ENCODE data around the gene WNT16. TPM values are rescaled to one million over a fixed set of nuclear protein-coding genes. Genes with fewer than 3 reads are reported as not detected.

WNT16 gene
- total and polyA plus RNA-seq, 8 donors = 0.08 TPM; not detected in 7

DNA sequence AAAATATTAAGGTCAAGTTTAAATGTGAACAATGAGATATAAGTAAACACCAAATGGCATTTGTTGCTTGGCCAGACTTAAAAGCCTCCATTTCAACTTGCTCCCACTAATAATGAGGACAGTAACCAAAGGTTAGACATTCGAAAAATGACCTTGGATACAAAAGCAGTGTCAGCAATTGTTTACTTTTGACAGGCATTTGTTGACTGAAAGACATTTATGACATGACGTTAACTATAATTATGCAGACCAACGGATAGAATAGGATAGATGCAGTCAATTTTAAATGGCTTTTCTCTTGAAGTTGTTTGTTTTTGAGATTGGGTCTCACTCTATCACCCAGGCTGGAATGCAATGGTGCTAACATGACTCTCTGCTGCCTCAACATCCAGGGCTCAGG is 6.3 kb upstream of the WNT16 start:
- intact Hi-C loops (cut with DNase I) = no loop called here
- H3K27me3 ChIP-seq = peaks cover 0 to 2% of the 10 kb centered on the region in 2 donors
- no peak for DNase-seq
- TF ChIP-seq, protein P1, sequence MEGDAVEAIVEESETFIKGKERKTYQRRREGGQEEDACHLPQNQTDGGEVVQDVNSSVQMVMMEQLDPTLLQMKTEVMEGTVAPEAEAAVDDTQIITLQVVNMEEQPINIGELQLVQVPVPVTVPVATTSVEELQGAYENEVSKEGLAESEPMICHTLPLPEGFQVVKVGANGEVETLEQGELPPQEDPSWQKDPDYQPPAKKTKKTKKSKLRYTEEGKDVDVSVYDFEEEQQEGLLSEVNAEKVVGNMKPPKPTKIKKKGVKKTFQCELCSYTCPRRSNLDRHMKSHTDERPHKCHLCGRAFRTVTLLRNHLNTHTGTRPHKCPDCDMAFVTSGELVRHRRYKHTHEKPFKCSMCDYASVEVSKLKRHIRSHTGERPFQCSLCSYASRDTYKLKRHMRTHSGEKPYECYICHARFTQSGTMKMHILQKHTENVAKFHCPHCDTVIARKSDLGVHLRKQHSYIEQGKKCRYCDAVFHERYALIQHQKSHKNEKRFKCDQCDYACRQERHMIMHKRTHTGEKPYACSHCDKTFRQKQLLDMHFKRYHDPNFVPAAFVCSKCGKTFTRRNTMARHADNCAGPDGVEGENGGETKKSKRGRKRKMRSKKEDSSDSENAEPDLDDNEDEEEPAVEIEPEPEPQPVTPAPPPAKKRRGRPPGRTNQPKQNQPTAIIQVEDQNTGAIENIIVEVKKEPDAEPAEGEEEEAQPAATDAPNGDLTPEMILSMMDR (IDR thresholded peaks at IDR 0.05) = no peak
- no peaks in the 10 kb centered on the region for H3K9me3 ChIP-seq
- no peaks in the 10 kb centered on the region for H3K4me1 ChIP-seq
- no peak for ATAC-seq
- H3K27ac ChIP-seq = no peak overlapping the region
- no peaks in the 10 kb centered on the region for H3K36me3 ChIP-seq
- H3K4me3 ChIP-seq = no peak overlapping the region

DNA sequence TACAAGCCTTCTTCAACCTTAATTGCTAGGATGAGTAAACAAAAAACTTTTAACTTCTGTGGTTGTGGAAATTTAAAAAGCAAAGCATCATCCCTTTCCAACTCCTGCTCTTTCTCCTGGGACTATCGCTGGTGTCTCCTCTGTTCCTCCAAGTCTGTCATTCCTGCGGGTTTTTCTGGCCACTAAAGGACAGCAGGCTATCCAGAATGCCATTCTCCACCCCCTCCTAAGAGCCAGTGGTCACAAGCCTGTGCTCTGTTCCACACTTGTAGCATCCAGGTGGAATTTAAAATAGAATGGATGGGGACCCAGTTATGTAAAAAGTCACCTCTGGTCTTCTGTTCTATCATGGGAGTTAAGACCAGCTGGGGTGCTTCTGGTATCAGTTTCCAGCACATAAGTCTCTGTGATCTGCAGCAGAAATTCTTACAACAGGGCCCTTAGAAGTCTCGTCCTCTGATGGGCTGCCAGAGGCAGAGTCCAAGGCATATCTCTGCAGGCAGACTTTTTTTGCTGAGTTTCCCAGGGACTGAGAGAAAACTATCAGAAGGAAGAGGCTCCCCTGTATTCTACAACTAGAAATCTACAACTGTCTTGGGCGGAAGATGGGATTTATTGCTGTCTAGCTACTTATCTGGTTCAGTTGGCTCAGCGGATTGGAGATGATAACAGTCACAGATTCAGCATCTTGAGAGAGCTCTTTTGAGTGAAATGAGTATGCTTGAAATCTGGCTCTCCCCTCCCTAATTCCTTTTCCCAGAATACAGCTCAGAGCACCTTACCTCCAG is 5.1 kb upstream of the WNT16 start:
- intact Hi-C loops (cut with DNase I) = no loop called here
- ATAC-seq (no peak), DNase-seq (peak in 1 of 4 donors; percentile 59)
- Histone ChIP-seq H3K4me3 (no peak overlapping the region), H3K4me1 (no peaks in the 10 kb centered on the region), H3K36me3 (no peaks in the 10 kb centered on the region), H3K9me3 (no peaks in the 10 kb centered on the region), H3K27me3 (peaks cover 2 to 15% of the 10 kb centered on the region in 2 donors), H3K27ac (no peak overlapping the region)
- TF ChIP-seq, protein P1 (IDR thresholded peaks at IDR 0.05) = no peak

DNA sequence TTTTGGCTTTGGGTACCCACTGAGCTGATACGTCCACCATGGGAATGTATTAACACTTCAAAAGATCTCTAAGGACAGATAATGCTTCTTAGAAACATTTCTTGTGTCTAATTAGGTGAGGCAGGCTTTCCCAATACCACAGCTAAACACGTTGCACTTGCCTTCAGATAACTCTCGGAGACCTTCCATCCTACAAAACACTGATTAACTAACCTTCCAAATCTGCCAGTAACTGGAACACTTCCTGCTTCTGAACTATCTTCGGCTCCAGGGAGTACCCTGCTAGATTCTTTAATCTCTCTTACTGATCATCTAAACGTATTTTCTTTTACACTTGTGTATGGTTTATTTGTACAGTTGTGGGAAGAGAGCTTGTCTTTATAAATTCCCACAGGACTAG is 1.1 kb upstream of the WNT16 start:
- intact Hi-C loops (cut with DNase I) = no loop called here
- no peaks in the 10 kb centered on the region for H3K9me3 ChIP-seq
- DNase-seq (no peak), ATAC-seq (no peak)
- H3K27me3 ChIP-seq = peaks cover 42 to 54% of the 10 kb centered on the region in 2 donors
- no peak overlapping the region for H3K4me3 ChIP-seq
- H3K36me3 ChIP-seq = no peaks in the 10 kb centered on the region
- no peak overlapping the region for H3K27ac ChIP-seq
- H3K4me1 ChIP-seq = peaks cover 13% of the 10 kb centered on the region in 2 donors
- TF ChIP-seq, protein P1 (IDR thresholded peaks at IDR 0.05) = no peak

DNA sequence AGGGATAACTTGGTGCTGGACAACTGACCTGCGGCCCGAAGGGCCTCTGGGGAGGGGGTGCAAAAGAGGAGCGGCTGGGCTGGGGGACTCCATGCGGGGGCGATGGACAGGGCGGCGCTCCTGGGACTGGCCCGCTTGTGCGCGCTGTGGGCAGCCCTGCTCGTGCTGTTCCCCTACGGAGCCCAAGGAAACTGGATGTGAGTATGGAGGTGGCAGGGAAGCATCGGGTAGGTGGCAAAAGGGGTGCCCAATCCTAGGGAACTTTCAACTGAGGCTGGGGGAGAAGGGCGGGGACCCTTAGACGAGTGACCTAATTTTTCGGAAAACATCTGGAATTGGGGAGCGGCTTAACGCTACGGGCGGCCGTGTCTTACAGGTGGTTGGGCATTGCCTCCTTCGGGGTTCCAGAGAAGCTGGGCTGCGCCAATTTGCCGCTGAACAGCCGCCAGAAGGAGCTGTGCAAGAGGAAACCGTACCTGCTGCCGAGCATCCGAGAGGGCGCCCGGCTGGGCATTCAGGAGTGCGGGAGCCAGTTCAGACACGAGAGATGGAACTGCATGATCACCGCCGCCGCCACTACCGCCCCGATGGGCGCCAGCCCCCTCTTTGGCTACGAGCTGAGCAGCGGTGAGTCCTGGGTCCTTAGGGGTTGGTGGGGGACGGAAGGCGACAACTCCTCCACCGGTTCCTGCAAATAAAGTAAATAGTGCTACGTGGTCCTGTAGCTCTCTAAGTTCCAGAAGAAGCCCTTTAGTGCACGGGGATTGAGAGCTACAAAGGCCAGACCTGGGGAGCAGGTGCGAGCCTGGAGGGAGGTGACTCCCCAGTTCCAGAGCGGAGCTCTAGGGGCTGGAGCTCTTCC is 622 bp downstream of the WNT16 start:
- peaks cover 13% of the 10 kb centered on the region in 2 donors for H3K4me1 ChIP-seq
- no peaks in the 10 kb centered on the region for H3K36me3 ChIP-seq
- TF ChIP-seq, protein P1 (IDR thresholded peaks at IDR 0.05) = no peak
- DNase-seq (peak in 1 of 4 donors; percentile 73), ATAC-seq (peak; percentile 49)
- intact Hi-C loops (cut with DNase I) = no loop called here
- H3K9me3 ChIP-seq = no peaks in the 10 kb centered on the region
- peak overlapping the region in 1 of 2 donors; percentile 4 for H3K4me3 ChIP-seq
- no peak overlapping the region for H3K27ac ChIP-seq
- peaks cover 60 to 72% of the 10 kb centered on the region in 2 donors for H3K27me3 ChIP-seq

Data from left lung (tissue), 10 donors.